HL-60 (cell line): ENCODE data around the gene IGSF22.

Experiments used
- CTCF ChIP-seq: IDR thresholded peaks from one replicate; pipeline ENCODE4 v1.5.1; 2011; ENCODE audit warnings: low read length, control low read depth, inconsistent platforms; ENCODE audit not compliant: insufficient read depth
- GABPA ChIP-seq: IDR thresholded peaks from 2 replicates; pipeline ENCODE4 v1.6.1; 2012; ENCODE audit warnings: low read depth
- POLR2AphosphoS5 ChIP-seq: IDR thresholded peaks from 2 replicates; pipeline ENCODE4 v1.6.1; 2012; ENCODE audit warnings: low read depth
- REST ChIP-seq: IDR thresholded peaks from 2 replicates; pipeline ENCODE4 v1.6.1; 2012; ENCODE audit warnings: low read depth; ENCODE audit not compliant: insufficient replicate concordance
- SPI1 ChIP-seq: IDR thresholded peaks from 2 replicates; pipeline ENCODE4 v1.6.1; 2012; ENCODE audit warnings: low read depth, mild to moderate bottlenecking, borderline replicate concordance

- TF ChIP-seq CTCF: no peak
- TF ChIP-seq POLR2AphosphoS5: no peak
- TF ChIP-seq REST: no peak
- TF ChIP-seq SPI1: no peak
- TF ChIP-seq GABPA: no peak
These were observed 68.3 kb downstream of the IGSF22 start for GRCh38 chr11:18657673-18658072.
